ENCODE measurements around the gene SLC25A13.

GRCh38 chr7:96196676-96197075 is 125.2 kb downstream of the SLC25A13 start:
- no peak for TF ChIP-seq POLR2A (IDR thresholded peaks at IDR 0.05)
- TF ChIP-seq CTCF (IDR thresholded peaks at IDR 0.05) = no peak

Data from vagina (tissue), 2 donors.